T-helper 2 cell (primary cell): ENCODE measurements around the gene CHST11.

Experiments
- DNase-seq, 5 experiments: peaks; one replicate each; pipeline versions ENCODE4 v3.0.0 to v3.0.0-alpha.2; 2012 to 2022

The CHST11 gene

GRCh38 chr12:104701756-104702155 is 245.0 kb downstream of the CHST11 start:
- DNase-seq, result no peak

GRCh38 chr12:104702565-104703139 is 245.9 kb downstream of the CHST11 start:
- no peak for DNase-seq

GRCh38 chr12:104703372-104703771 is 246.6 kb downstream of the CHST11 start:
- no peak for DNase-seq

GRCh38 chr12:104704224-104704779 is 247.6 kb downstream of the CHST11 start:
- no peak for DNase-seq

GRCh38 chr12:104707194-104707593 is 250.4 kb downstream of the CHST11 start:
- no peak for DNase-seq

GRCh38 chr12:104707794-104708558 is 251.2 kb downstream of the CHST11 start:
- no peak for DNase-seq

GRCh38 chr12:104708891-104709290 is 252.1 kb downstream of the CHST11 start:
- no peak for DNase-seq

- no peak for DNase-seq
Measured at GRCh38 chr12:104709692-104710435, 253.1 kb downstream of the CHST11 start.

- DNase-seq, result no peak
Measured at GRCh38 chr12:104710940-104711689, 254.4 kb downstream of the CHST11 start.

GRCh38 chr12:104712477-104712876 is 255.7 kb downstream of the CHST11 start:
- DNase-seq, result no peak

GRCh38 chr12:104712968-104713367 is 256.2 kb downstream of the CHST11 start:
- no peak for DNase-seq

- no peak for DNase-seq
Measured at GRCh38 chr12:104713444-104713843, 256.7 kb downstream of the CHST11 start.

GRCh38 chr12:104714369-104714768 is 257.6 kb downstream of the CHST11 start:
- no peak for DNase-seq

GRCh38 chr12:104716172-104716571 is 259.4 kb downstream of the CHST11 start:
- no peak for DNase-seq

- DNase-seq, result no peak
Measured at GRCh38 chr12:104718304-104718929, 261.7 kb downstream of the CHST11 start.

GRCh38 chr12:104719700-104720338 is 263.1 kb downstream of the CHST11 start:
- DNase-seq, result no peak

GRCh38 chr12:104720339-104721038 is 263.7 kb downstream of the CHST11 start:
- peak; percentile 34 to 91 (median 65) for DNase-seq

GRCh38 chr12:104721039-104721405 is 264.3 kb downstream of the CHST11 start:
- peak in 1 of 5 experiments; percentile 54 for DNase-seq

- DNase-seq, result no peak
Measured at GRCh38 chr12:104721936-104722335, 265.2 kb downstream of the CHST11 start.

GRCh38 chr12:104722601-104723534 is 266.1 kb downstream of the CHST11 start:
- DNase-seq, result no peak
